ENCODE data around the gene DOK6.

The DOK6 gene

GRCh38 chr18:69586537-69586936 lies 185.8 kb downstream of the DOK6 start:
- in situ Hi-C loops (cut with MboI; ENCODE audit: low pct_unique_long_range_greater_than_20kb, low sequenced_read_pairs, unreplicated experiment), result no loop called here
- DNase-seq (ENCODE audit: low spot score), result no peak

GRCh38 chr18:69588301-69588700 lies 187.6 kb downstream of the DOK6 start:
- in situ Hi-C loops (cut with MboI; ENCODE audit: low pct_unique_long_range_greater_than_20kb, low sequenced_read_pairs, unreplicated experiment), result no loop called here
- TF ChIP-seq CTCF (IDR thresholded peaks at IDR 0.05; ENCODE audit: extremely low read depth, insufficient read depth, missing control alignments), result no peak
- no peak for DNase-seq (ENCODE audit: low spot score)

More at GRCh38 chr18:69586537-69586936, 185.8 kb downstream of the DOK6 start:
- no peak for TF ChIP-seq CTCF (IDR thresholded peaks at IDR 0.05; ENCODE audit: extremely low read depth, insufficient read depth, missing control alignments)

GRCh38 chr18:69590150-69590549 lies 189.5 kb downstream of the DOK6 start:
- no peak for DNase-seq (ENCODE audit: low spot score)
- TF ChIP-seq CTCF (IDR thresholded peaks at IDR 0.05; ENCODE audit: extremely low read depth, insufficient read depth, missing control alignments), result no peak
- in situ Hi-C loops (cut with MboI; ENCODE audit: low pct_unique_long_range_greater_than_20kb, low sequenced_read_pairs, unreplicated experiment), result no loop called here

- no peak for TF ChIP-seq CTCF (IDR thresholded peaks at IDR 0.05; ENCODE audit: extremely low read depth, insufficient read depth, missing control alignments)
- no peak for DNase-seq (ENCODE audit: low spot score)
- in situ Hi-C loops (cut with MboI; ENCODE audit: low pct_unique_long_range_greater_than_20kb, low sequenced_read_pairs, unreplicated experiment), result no loop called here
These were observed 195.7 kb downstream of the DOK6 start for GRCh38 chr18:69596345-69596744.

- in situ Hi-C loops (cut with MboI; ENCODE audit: low pct_unique_long_range_greater_than_20kb, low sequenced_read_pairs, unreplicated experiment), result no loop called here
- TF ChIP-seq CTCF (IDR thresholded peaks at IDR 0.05; ENCODE audit: extremely low read depth, insufficient read depth, missing control alignments), result no peak
- DNase-seq (ENCODE audit: low spot score), result no peak
These were observed 196.9 kb downstream of the DOK6 start for GRCh38 chr18:69597561-69597960.

GRCh38 chr18:69599377-69599776 lies 198.7 kb downstream of the DOK6 start:
- DNase-seq (ENCODE audit: low spot score), result no peak
- in situ Hi-C loops (cut with MboI; ENCODE audit: low pct_unique_long_range_greater_than_20kb, low sequenced_read_pairs, unreplicated experiment), result no loop called here
- no peak for TF ChIP-seq CTCF (IDR thresholded peaks at IDR 0.05; ENCODE audit: extremely low read depth, insufficient read depth, missing control alignments)

GRCh38 chr18:69612242-69612641 lies 211.6 kb downstream of the DOK6 start:
- no peak for DNase-seq (ENCODE audit: low spot score)
- TF ChIP-seq CTCF (IDR thresholded peaks at IDR 0.05; ENCODE audit: extremely low read depth, insufficient read depth, missing control alignments), result no peak
- in situ Hi-C loops (cut with MboI; ENCODE audit: low pct_unique_long_range_greater_than_20kb, low sequenced_read_pairs, unreplicated experiment), result no loop called here

Measured in GM13977 (cell line).